Nucleus accumbens (tissue), 56 donors: ENCODE data around the gene WNT3A.

Experiments
- DNase-seq, 56 donors: peaks; one replicate each; lab custom pipeline; 2025; lab: John Stamatoyannopoulos, UW

The WNT3A gene

DNA sequence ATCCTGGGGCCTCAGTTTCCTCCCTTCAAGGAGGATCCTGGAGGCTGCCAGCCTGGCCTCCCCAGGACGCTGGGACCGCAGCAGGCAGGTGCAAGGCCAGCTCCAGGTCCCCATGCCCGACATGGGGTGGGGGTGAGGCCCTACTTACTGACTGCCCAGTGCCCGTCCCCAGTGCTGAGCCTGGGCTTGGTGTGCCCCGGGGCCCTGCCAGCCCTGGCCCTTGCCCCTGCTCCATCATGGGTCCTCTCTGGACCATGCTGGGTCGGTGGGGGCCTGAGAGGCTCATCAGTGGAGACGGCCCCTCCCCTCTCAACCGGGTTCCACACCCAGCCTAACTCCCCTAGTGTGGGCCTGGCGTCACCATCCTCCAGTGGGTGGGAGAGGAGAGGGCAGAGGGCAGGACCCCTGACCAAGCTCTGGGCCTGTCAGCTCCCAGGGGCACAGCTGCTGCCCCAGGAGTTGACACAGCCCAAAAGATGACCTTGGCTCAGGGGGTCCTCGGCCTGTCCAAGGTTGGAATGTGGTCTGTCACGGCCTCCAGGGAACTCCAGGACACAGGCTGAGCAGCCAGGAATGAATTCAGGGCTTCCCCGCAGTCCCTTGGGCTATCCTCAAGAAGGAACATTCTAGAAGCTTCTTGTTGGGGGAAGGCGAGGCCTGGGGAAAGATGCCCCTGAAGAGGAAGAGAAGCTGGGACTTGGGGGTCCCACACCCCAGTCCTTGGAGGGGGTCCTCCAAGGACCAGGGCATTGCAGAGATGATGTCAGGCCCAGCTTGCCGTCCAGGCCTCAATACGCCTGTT, 58.1 kb downstream of the WNT3A start:
- no peak for DNase-seq

DNA sequence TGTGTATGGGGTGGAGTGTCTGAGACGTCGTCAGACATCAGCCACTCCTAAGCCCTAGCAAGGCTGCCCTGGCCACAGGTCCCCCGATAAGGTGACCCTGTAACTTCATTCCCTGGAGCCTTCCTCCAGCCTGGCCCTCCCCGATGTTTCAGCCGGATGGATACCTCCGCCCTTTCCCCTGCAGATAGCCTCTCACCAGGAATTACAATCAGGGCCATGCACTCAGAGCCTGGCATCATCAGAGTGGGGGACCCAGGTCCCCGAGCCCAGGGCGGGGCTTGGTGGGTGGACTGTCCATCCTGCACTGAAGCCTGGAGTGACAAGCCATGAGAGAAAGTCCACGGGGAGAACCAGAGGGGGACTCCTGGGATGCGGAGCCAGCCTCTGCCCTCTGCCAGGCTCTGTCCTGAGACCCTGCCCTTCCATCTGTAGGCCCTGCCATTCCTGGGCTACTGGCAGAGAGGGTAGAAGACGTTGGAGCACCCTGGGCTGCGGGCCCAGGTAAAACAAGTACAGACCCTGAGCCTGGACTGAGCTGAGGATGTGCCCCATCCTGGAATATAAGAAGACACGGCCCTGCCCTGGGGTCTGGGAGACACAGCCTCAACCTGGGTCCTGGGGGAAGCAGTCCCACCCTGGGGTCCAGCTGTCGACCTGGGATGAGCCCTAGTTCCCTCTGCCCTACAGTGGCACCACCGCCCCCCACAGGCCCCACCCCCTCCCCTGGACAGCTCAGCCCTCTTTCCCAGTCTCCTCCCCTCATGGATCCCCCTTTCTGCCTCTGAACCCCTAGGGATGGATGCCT, 58.9 kb downstream of the WNT3A start:
- DNase-seq = no peak

DNA sequence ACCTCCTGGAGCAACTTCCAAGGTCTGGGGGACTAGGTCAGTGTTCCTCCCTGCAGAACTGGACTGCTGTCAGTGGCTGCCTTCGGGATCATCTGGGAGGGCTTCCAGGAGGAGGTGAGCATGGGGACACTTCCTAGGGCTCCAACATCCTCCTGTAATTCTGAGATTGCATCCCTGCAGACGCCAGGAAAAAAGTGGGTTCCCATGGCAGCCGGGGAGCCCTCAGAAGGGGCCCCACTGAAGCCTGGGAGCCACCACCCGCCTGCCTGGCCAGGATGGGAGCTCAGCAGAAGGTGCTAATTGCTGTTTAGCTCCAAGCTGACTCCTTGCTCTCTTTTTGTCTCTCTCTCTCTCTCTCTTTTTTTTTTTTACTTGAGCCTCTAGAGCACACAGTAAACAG, 59.6 kb downstream of the WNT3A start:
- DNase-seq = no peak

DNA sequence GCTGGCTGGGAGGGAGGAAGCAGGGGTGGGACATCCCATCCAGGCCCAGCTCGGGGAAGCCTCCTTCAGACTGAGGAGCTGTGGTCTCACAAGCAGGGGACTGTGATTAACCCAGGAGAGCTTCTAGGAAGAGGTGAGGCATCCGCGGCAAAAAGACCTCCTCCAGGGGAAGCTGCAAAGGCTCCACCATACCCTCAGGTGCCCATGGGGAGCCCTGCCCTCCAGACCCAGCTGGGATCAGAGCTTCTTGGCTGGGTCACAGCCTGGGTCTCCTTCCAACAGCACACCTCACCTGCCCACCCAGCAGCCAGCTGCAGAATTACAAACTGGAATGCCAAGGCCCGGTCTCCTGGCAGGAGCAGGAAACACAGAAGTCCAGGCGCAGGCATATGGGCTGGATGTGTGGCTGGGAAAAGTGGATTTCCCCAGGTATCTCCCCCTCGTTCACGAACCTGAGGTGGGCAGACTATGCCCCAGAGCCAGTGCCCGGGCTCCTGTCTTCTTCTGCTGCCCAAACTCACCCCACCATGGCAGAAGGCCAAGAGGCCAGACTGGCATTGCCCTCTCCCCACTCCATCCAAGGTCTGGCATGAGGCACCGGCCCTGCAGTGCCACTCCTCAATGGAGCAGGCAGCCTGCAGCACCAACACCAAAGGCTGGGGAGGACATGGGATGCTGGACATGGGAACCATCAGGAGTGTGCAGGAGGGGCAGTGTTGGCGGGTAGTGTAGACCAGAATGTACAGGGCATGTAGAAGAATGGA, 60.3 kb downstream of the WNT3A start:
- DNase-seq = no peak

DNA sequence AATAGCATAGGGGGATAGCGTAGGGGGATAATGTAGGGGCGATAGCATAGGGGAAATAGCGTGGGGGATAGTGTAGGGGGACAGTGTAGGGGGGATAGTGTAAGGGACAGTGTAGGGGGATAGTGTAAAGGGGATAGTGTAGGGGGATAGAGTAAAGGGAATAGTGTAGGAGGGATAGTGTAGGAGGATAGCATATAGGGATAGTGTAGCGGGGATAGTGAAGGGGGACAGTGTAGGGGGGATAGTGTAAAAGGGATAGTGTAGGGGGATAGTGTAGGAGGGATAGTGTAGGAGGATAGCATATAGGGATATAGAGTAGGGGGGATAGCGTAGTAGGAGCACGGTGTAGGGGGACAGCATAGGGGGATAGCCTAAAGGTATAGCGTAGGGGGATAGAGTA, 61.6 kb downstream of the WNT3A start:
- no peak for DNase-seq

DNA sequence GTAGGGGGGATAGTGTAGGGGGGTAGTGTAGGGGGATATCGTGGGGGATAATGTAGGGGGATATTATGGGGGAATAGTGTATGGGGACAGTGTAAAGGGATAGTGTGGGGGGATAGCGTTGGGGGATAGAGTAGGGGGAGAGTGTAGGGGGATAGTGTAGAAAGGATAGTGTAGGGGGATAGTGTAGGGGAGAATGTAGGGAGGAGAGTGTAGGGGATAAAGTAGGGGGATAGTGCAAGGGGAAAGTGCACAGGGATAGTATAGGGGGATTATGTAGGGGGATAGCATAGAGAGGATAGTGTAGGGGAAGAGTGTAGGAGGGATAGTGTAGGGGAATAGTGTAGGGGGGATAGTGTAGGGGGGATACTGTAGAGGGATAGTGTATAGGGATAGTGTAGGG, 63.4 kb downstream of the WNT3A start:
- DNase-seq = no peak

DNA sequence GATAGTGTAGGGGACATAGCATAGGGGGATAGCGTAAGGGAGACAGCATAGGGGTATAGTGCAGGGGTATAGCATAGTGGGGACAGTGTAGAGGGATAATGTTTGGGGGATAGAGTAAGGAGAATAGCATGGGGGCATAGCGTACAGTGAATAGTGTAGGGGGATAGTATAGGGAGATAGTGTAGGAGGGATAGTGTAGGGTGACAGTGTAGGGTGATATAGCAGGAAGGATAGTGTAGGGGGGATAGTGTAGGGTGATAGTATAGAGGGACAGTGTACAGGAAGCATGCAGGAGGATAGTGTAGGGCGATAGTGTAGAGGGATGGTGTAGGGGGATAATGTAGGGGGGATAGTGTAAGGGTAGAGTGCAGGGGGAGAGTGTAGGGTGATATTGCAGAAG, 64.1 kb downstream of the WNT3A start:
- no peak for DNase-seq

DNA sequence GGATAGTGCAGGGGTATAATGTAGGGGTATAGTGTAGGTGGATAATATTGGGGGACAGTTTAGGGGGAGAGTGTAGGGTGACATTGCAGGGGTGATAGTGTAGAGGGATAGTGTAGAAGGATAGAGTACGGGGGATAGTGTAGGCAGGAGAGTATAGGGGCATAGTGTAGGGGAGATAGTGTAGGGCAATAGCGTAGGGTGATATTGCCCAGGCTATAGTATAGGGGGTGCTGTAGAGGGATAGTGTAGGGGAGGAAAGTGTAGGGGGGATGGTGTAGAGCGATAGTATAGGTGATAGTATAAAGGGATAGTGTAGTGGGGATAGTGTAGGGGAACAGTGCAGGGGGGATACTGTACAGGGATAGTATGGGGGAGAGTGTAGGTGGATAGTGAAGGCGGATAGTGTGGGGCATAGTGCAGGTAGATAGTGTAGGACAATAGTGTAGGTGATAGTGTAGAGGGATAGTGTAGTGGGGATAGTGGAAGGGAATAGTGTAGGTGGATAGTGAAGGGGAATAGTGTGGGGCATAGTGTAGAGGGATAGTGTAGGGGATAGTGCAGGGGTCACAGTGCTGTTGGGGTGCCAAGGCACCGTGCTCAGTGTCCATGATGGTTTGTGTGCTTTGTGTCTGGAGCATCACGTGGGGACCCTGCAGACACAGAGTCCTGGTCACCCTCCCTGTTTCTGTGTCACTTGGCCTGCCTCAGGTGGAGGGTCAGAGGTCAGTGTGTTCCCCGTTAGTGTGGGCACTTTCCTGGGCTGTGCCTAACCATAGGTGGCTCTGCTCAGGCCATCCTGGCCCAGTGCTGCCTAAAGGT, 65.2 kb downstream of the WNT3A start:
- DNase-seq = no peak

DNA sequence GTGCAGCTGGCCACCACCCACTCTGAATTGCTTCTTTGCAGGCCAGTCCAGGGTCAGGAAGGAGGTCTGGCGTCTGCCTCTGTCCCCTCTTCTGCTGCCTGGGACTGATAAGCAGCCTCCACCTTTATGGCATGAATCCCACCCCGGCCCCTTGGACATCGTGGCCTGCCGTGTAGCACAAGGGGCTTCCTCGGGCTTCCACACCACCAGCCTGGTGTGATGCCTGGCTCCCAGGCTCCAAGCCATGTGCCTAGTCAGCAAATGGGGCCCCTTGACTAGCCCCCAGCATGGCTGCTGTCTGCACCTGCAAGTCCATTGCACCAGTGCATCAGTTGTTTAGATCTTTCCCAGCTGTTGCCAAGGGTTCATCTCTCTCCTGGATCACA, 65.9 kb downstream of the WNT3A start:
- no peak for DNase-seq

DNA sequence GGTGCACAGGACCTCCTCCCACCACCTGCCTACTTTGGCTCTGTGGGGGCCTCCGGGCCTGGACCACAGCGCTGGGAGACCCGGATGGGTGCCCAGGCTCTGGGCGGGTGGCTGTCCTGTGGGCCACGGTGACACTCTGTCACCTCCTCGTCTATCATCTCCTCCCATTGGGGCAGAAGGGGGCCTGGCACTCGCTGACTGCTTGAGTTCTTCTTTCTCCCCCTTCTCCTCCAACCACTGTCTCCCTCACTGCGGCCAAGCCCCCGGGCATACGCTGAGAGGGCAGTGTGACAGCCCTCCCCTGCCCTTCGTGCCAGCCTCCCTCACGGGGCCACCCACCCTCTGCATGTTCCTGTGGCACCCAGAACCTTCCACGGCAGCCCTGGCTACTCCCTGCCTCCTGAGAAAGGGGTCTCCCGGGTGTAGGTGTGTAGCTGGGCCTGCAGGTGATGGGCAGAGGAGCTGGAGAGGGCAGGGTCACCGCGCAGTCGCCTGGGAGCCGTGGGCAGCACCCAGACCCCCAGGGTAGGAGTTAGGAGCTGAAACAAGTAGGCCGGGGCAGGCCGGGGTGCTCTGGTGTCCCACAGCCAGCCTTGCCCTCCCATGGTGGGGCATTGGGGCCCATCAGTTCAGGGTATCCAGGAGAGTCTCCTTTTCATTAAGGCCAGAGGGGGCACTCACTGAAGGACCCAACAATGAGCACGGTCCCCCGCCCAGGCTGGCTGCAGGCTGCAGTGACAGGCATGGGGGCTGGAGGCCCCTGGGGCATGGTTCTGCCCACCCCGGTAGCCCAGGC, 66.5 kb downstream of the WNT3A start:
- DNase-seq = no peak

DNA sequence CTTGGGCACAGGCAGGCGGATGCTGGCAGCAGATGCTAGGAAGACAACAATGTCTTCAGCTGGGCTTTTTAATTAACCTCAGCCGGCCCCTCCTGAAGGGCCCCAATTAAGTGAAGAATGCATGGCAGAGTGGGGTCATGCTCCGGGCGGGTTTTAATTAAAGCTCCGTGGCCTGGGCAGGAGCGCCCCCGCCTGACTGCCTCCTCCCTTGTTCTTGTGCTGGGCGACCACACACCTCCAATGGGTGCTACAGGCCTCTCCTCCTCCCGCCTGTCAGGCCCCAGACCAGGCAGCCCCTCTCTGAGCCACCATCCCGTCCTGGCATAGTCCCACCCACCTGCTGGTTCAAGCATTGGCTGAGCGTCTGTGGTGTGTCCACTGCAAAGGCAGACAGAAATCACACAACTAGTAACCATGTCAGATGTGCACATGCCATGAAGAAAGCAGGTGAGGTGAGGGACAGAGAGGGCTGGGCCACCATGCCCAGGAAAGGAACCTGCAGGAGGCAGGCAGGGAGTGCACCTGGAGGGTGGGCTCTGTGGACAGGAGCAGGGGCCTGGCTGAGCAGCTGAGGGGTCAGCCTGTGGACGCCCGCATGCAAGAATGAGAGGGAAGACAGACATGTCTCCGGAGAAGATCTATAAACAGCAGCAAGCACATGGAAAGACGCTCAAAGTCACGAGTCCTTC, 67.2 kb downstream of the WNT3A start:
- peak in 1 of 56 donors; percentile 22 for DNase-seq

DNA sequence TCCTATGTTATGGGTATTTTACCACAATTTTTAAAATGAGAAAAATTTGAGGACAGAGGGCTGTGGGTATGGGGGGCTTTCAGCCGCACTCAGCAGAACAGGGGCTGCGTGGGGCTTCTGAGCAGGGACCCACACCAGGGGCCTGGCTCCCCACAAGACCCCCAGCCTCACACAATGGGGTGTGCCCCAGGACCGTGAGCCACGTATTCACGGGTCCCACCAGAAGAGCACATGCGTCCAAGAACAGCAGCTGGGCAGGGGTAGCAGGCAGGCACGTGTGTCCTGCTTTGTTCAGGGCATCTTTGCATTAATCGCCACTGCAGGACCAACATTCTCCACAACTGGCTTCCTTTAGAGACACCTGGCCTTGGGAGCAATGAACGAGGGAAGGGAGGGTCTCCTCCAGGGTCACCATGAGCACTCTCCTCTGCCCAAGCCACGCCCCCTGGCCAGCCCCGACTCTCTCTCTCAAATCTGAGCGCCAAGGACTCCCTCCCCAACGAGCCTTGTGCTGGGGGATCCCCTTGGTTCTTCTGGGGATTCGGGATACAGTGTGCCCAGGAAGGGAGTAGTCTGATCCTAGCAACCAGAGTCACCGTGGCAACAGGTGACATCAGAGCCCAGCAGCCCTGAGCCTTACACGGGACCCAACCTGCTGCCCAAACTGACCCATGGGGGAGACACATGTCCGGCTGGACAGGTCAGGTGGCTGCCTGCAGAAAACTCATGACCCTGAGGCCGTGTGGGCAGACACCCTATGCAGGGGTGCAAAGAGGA, 68.3 kb downstream of the WNT3A start:
- DNase-seq = no peak

DNA sequence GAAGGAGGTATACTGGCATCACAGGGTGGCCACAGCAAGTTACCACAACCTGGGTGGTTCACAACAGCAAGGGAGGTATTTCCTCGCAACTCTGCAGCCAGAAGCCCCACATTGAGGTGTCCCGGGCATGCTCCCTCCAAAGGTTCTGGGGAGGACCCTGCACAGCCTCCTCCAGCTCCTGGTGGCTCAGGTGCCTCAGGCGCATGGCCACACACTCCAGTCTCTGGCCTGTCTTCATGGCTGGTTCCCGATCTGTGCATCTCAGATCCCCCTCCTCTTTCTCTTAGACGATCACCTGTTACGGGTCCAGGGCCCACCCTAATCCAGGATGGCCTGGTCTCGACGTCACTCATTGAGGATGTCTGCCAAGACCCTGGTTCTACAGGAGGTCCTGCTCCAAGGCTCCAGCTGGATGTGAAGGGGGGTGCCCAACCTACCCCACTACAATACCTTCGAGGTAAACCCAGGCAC, 69.0 kb downstream of the WNT3A start:
- DNase-seq = no peak

DNA sequence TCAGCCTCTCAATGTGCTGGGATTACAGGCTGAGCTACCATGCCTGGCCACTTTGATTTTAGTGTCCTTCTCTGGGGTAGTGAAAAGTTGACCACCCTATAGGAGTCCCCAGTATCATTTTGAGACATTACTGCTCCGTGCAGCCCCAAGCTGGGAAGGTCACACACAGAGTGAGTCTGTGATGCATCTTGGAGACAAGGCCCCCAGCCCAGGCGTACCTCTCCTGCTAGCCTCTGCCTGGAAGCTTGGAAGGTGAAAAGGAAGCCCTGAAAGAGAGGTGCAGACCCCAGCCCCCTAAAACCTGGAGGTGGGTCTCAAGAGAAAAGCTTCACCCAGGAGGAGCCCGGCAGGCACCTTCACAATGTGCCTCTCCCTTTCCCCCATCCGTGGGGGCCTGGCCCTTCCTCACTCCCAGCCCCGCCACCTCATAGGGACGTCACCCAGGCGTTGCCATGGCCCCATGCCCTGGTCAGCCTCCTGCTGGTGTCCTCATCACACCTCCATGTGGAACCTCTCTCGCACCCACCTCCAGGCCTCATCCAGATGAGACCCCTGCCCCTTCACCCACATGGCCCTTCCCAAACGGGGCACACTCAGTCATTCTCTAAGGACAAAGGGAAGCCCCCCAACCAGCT, 70.1 kb downstream of the WNT3A start:
- DNase-seq = no peak

DNA sequence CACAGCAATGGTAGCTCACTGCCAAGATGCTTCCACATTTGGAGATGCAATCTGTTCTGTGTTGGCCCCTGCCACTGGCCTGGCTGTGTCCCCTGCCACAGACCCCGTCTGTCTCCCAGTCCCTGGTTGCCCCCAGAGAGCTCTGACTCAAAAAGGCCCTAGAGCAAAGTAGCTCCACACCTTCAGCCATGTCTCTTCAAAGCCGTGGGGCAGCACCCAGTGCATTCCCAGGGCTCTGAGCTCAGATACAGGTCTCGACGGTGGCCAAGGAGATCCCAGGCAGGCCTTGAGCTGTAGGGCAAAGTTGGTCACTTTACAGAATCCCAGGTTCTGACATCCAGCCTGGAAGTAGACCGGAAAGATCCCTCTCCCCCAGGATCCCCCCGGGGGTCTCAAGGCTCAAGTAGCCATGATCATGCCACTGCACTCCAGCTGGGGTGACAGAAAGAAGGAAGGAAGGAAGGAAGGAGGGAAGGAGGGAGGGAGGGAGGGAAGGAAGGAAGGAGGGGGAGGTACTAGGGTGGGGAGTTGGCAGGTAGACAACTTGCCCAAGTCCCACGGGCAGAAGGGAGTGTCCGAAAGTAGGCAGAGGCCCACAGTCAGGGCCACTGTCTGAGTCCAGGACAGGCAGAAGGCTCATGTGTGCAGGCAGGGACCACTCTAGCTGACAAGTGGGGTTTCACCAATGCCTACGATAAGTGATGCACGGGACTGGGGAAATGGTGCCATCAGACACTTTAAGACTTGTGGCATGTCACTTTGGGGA, 71.0 kb downstream of the WNT3A start:
- DNase-seq = no peak

DNA sequence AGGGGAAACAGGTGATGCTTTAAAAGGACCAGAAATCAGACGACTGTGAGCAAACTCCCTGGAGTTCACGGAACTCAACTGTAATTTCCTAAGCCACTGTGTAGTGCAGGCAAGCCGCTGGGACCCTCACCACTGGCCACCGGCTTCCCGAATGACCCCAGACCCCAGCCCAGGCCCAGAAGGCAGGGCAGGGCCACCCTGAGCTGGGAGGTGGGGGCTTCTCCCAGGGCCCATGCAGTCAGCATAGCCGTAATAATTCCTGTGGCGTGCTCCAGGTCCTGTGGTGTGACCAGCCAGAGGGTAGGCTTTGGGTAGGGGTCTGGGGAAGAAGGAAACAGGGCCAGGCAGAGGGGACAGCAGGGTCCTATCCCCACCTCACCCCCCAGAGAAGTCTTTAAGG, 72.2 kb downstream of the WNT3A start:
- no peak for DNase-seq
